H1 (cell line): ENCODE measurements around the gene ERGIC2. TPM values are rescaled to one million over a fixed set of nuclear protein-coding genes. Genes with fewer than 3 reads are reported as not detected.

ENCODE experiments used
- CTCF ChIA-PET: fragments of 300-600 bp; sonication (Branson Sonifier 250); formaldehyde crosslinking; loops from one replicate; lab custom pipeline; 2021; ENCODE audit not compliant: partially characterized antibody; lab: Charles Lee
- POLR2A ChIA-PET: fragments of 300-600 bp; sonication (Branson Sonifier 250); formaldehyde crosslinking; loops from one replicate; lab custom pipeline; 2021; ENCODE audit warnings: inconsistent platforms; ENCODE audit not compliant: partially characterized antibody; lab: Charles Lee
- DNase-seq, 2 experiments: peaks; one replicate each; pipeline versions ENCODE4 v3.0.0 to v3.0.0-alpha.2; 2010 to 2022; ENCODE audit warnings: low spot score in 2 of 2, low read depth in 1 of 2, mixed read lengths in 1 of 2
- FAIRE-seq: peaks from 2 replicates; lab custom pipeline; 2011; peaks lifted over from hg19 to GRCh38; lab: Jason Lieb, UNC
- H2AFZ ChIP-seq: 2 replicates; pipeline ENCODE4 v1.8.1; 2012; ENCODE audit warnings: low read length, inconsistent platforms
- H2AK5ac ChIP-seq: 2 replicates; pipeline ENCODE4 v1.6.1; 2013; ENCODE audit warnings: low read depth, low read length
- H2BK120ac ChIP-seq: replicated peaks from 2 replicates; pipeline ENCODE3; 2013; ENCODE audit warnings: low read depth, low read length, inconsistent platforms
- H2BK12ac ChIP-seq: 2 replicates; pipeline ENCODE4 v1.6.1; 2013; ENCODE audit warnings: low read depth, low read length
- H2BK15ac ChIP-seq: 2 replicates; pipeline ENCODE4 v1.6.1; 2013; ENCODE audit warnings: low read length
- H2BK20ac ChIP-seq: 2 replicates; pipeline ENCODE4 v1.6.1; 2013; ENCODE audit warnings: low read length
- H2BK5ac ChIP-seq: 2 replicates; pipeline ENCODE4 v1.6.1; 2013; ENCODE audit warnings: low read depth, low read length
- H3K14ac ChIP-seq: 2 replicates; pipeline ENCODE4 v1.6.1; 2013; ENCODE audit warnings: inconsistent platforms; ENCODE audit not compliant: insufficient read length
- H3K18ac ChIP-seq: 2 replicates; pipeline ENCODE4 v1.6.1; 2013; ENCODE audit warnings: low read length; ENCODE audit errors: extremely low read depth
- H3K23ac ChIP-seq: 2 replicates; pipeline ENCODE4 v1.6.1; 2013; ENCODE audit warnings: inconsistent platforms; ENCODE audit not compliant: insufficient read length
- H3K23me2 ChIP-seq: 2 replicates; pipeline ENCODE4 v1.6.1; 2013; ENCODE audit warnings: low read depth, low read length
- H3K27ac ChIP-seq: 2 replicates; pipeline ENCODE4 v1.6.1; 2011; ENCODE audit warnings: low read depth, low read length, inconsistent platforms
- H3K27me3 ChIP-seq, 4 experiments: replicated peaks in 1 of 4; 1 replicate in 1 of 4; 2 replicates in 3 of 4; pipeline versions ENCODE4 v1.6.1 to v1.8.1; 2011 to 2013; ENCODE audit warnings: low read length in 3 of 4, mild to moderate bottlenecking in 3 of 4, inconsistent platforms in 2 of 4, mixed read lengths in 2 of 4, moderate library complexity in 1 of 4; ENCODE audit not compliant: control insufficient read depth in 3 of 4, insufficient read depth in 3 of 4; ENCODE audit errors: extremely low read depth in 1 of 4
- H3K36me3 ChIP-seq, 4 experiments: 2 replicates each; pipeline versions ENCODE4 v1.6.1 to v1.8.1; 2011 to 2013; ENCODE audit warnings: mild to moderate bottlenecking in 4 of 4, low read length in 3 of 4, moderate library complexity in 2 of 4, control low read depth in 1 of 4, inconsistent platforms in 1 of 4; ENCODE audit not compliant: insufficient read depth in 4 of 4, control insufficient read depth in 2 of 4
- H3K4ac ChIP-seq: replicated peaks from 2 replicates; pipeline ENCODE3; 2013; ENCODE audit warnings: low read length, low read depth, mixed read lengths, inconsistent platforms; ENCODE audit not compliant: insufficient read length
- H3K4me1 ChIP-seq, 4 experiments: replicated peaks in 1 of 4; 1 replicate in 1 of 4; 2 replicates in 3 of 4; pipeline versions ENCODE4 v1.6.1 to v1.8.1; 2011 to 2013; ENCODE audit warnings: low read length in 3 of 4, inconsistent platforms in 2 of 4, mixed read lengths in 1 of 4; ENCODE audit not compliant: insufficient read depth in 4 of 4, control insufficient read depth in 3 of 4
- H3K4me2 ChIP-seq, 2 experiments: 2 replicates each; pipeline versions ENCODE4 v1.6.1 to v1.8.1; 2011 to 2013; ENCODE audit warnings: low read depth in 2 of 2, low read length in 2 of 2, control low read depth in 1 of 2, inconsistent platforms in 1 of 2, mild to moderate bottlenecking in 1 of 2; ENCODE audit not compliant: insufficient read depth in 1 of 2
- H3K4me3 ChIP-seq, 4 experiments: fragments of 200-600, 300-600 bp in 1 of 4; sonication (generic), shearing (Covaris generic), sonication (Bioruptor Twin) in 1 of 4; 2 replicates each; pipeline versions ENCODE4 v1.5.1 to v1.8.1; 2011 to 2016; ENCODE audit warnings: low read length in 4 of 4, low read depth in 3 of 4, control low read depth in 2 of 4, inconsistent platforms in 2 of 4, mild to moderate bottlenecking in 2 of 4, mixed read lengths in 1 of 4, moderate library complexity in 1 of 4; ENCODE audit not compliant: insufficient read depth in 2 of 4; ENCODE audit errors: extremely low read depth in 1 of 4
- H3K56ac ChIP-seq: replicated peaks from 2 replicates; pipeline ENCODE3; 2013; ENCODE audit warnings: low read depth, mild to moderate bottlenecking, mixed read lengths, low read length, inconsistent platforms; ENCODE audit not compliant: insufficient read length
- H3K79me1 ChIP-seq: 2 replicates; pipeline ENCODE4 v1.6.1; 2013; ENCODE audit warnings: low read depth, low read length, control low read depth
- H3K79me2 ChIP-seq, 2 experiments: 2 replicates each; pipeline versions ENCODE4 v1.6.1 to v1.8.1; 2012 to 2013; ENCODE audit warnings: low read length in 2 of 2, mild to moderate bottlenecking in 2 of 2, inconsistent platforms in 1 of 2; ENCODE audit not compliant: insufficient read depth in 2 of 2, control insufficient read depth in 1 of 2
- H3K9ac ChIP-seq, 4 experiments: replicated peaks in 1 of 4; 1 replicate in 1 of 4; 2 replicates in 3 of 4; pipeline versions ENCODE4 v1.6.1 to v1.8.1; 2011 to 2013; ENCODE audit warnings: low read depth in 3 of 4, low read length in 3 of 4, control low read depth in 2 of 4, mild to moderate bottlenecking in 2 of 4, moderate library complexity in 2 of 4, inconsistent platforms in 1 of 4; ENCODE audit errors: extremely low read depth in 1 of 4
- H3K9me3 ChIP-seq, 2 experiments: 2 replicates each; pipeline versions ENCODE4 v1.6.1 to v1.8.1; 2012 to 2013; ENCODE audit warnings: mild to moderate bottlenecking in 2 of 2, moderate library complexity in 2 of 2, control low read depth in 1 of 2, inconsistent platforms in 1 of 2, low read depth in 1 of 2, low read length in 1 of 2, mixed read lengths in 1 of 2; ENCODE audit not compliant: insufficient read depth in 2 of 2
- H4K20me1 ChIP-seq, 2 experiments: replicated peaks in 1 of 2; 2 replicates each; pipeline versions ENCODE3 to v1.8.1; 2011 to 2013; ENCODE audit warnings: inconsistent platforms in 2 of 2, low read length in 2 of 2, mild to moderate bottlenecking in 1 of 2; ENCODE audit not compliant: insufficient read depth in 2 of 2, control insufficient read depth in 1 of 2
- H4K5ac ChIP-seq: 2 replicates; pipeline ENCODE4 v1.6.1; 2013; ENCODE audit warnings: low read length, low read depth, mixed read lengths, inconsistent platforms; ENCODE audit not compliant: insufficient read length
- H4K8ac ChIP-seq: 2 replicates; pipeline ENCODE4 v1.8.0; 2013; ENCODE audit warnings: mild to moderate bottlenecking, moderate library complexity, low read length, inconsistent platforms; ENCODE audit not compliant: insufficient read depth; ENCODE audit errors: extremely low read depth
- H4K91ac ChIP-seq: replicated peaks from 2 replicates; pipeline ENCODE3; 2013; ENCODE audit warnings: low read length, mixed read lengths, inconsistent platforms; ENCODE audit not compliant: insufficient read length
- HDAC2 ChIP-seq, 2 experiments: fragments of 300-600 bp in 1 of 2; sonication (generic) in 1 of 2; IDR thresholded peaks; 2 replicates each; pipeline ENCODE4 v1.6.1; 2011 to 2012; ENCODE audit warnings: low read depth in 2 of 2, low read length in 2 of 2, mild to moderate bottlenecking in 2 of 2, moderate library complexity in 2 of 2, borderline replicate concordance in 1 of 2, inconsistent platforms in 1 of 2
- NRF1 ChIP-seq: IDR thresholded peaks from 2 replicates; pipeline ENCODE4 v1.6.1; 2011; ENCODE audit warnings: mild to moderate bottlenecking, low read depth, low read length, improper control_type of control experiment
- TAF1 ChIP-seq: IDR thresholded peaks from 2 replicates; pipeline ENCODE4 v1.6.1; 2011; ENCODE audit warnings: mild to moderate bottlenecking, low read depth, low read length
- YY1 ChIP-seq: IDR thresholded peaks from 2 replicates; pipeline ENCODE4 v1.6.1; 2011; ENCODE audit warnings: low read depth, mild to moderate bottlenecking, low read length
- WGBS, 2 experiments: shearing (Covaris generic) in 1 of 2; methylation state at CpG; one replicate each; pipeline versions ENCODE4 v1.1.6 to v1.1.7; 2013 to 2015; ENCODE audit warnings: low lambda C conversion rate in 2 of 2, mixed read lengths in 2 of 2, inconsistent platforms in 1 of 2, low coverage in 1 of 2, missing lambda C conversion rate in 1 of 2; ENCODE audit not compliant: insufficient replicate concordance in 2 of 2, insufficient coverage in 1 of 2, insufficient read length in 1 of 2; ENCODE audit errors: extremely low coverage in 1 of 2, missing lambda C conversion rate in 1 of 2; 5-methylcytosine and 5-hydroxymethylcytosine counted together
- polyA plus RNA-seq, 7 experiments: library from polyadenylated mRNA; depleted of rRNA in 3 of 7; stranded (reverse) in 5 of 7; unstranded in 2 of 7; fragments of >200 nt in 5 of 7; fragments of 200-250 nt in 2 of 7; gene quantifications; 1 replicate in 5 of 7; 2 replicates in 1 of 7; 4 replicates in 1 of 7; pipeline versions ENCODE4 v1.2.1 to v1.2.3, GENCODE V29; 2011 to 2013; ENCODE audit warnings: missing spikeins in 2 of 7, mixed read lengths in 2 of 7
- total RNA-seq: library from RNA; stranded (reverse); fragmentation: NEBNext Ultra II Directional; extraction: Animal tissue kit (Norgen Biotek cat#: 25700); gene quantifications from 2 replicates; pipeline ENCODE4 v1.2.1, GENCODE V29; 2021

The ERGIC2 gene
- total and polyA plus RNA-seq, 2 of the 8 experiments (the other 6 are each of a cell fraction or from before 2014, with no cell fraction given): 16.5 to 61.8 TPM

GRCh38 chr12:29334937-29335336, 46.0 kb downstream of the ERGIC2 start:
- no peak overlapping the region for H3K18ac ChIP-seq
- no peak overlapping the region for H2BK15ac ChIP-seq
- H4K20me1 ChIP-seq: no peaks in the 10 kb centered on the region
- CTCF ChIA-PET: interaction anchor here (1.2 kb wide), 1 partner anchor 17 kb away, joined by 4 read pairs; no protein-coding TSS in a partner anchor
- POLR2A ChIA-PET: interaction anchor here (1.8 kb wide), 1 partner anchor 45 kb away, joined by 4 read pairs; no protein-coding TSS in a partner anchor
- 95% methylated on average over 2 of the region's 2 CpGs; no CpG with 5 or more reads in 1 of the 2 experiments for whole genome bisulfite sequencing, 2 experiments
- TF ChIP-seq HDAC2 (IDR thresholded peaks at IDR 0.05; ENCODE audit: borderline replicate concordance in 1 of 2, low read depth in 2 of 2, low read length in 2 of 2): no peak
- no peak for TF ChIP-seq TAF1
- TF ChIP-seq YY1: no peak
- no peak for TF ChIP-seq NRF1
- H3K56ac ChIP-seq: no peak overlapping the region
- no peak overlapping the region for H2BK20ac ChIP-seq
- H3K23ac ChIP-seq: no peak overlapping the region
- no peaks in the 10 kb centered on the region for H3K79me1 ChIP-seq
- no peak overlapping the region for H4K91ac ChIP-seq
- H3K23me2 ChIP-seq: no peaks in the 10 kb centered on the region
- H3K27ac ChIP-seq: no peak overlapping the region
- H3K4ac ChIP-seq: no peak overlapping the region
- no peak overlapping the region for H2BK12ac ChIP-seq
- no peak overlapping the region for H4K5ac ChIP-seq
- no peak overlapping the region for H3K14ac ChIP-seq
- H2BK120ac ChIP-seq: no peak overlapping the region
- H3K9me3 ChIP-seq: no peaks in the 10 kb centered on the region
- no peaks in the 10 kb centered on the region for H3K79me2 ChIP-seq
- no peaks in the 10 kb centered on the region for H3K27me3 ChIP-seq
- DNase-seq (no peak), FAIRE-seq (no peak)
- peaks cover 0 to 3% (median under 1%) of the 10 kb centered on the region in 4 experiments; a peak in 2 of 8 replicates for H3K36me3 ChIP-seq
- no peak overlapping the region for H2BK5ac ChIP-seq
- H2AFZ ChIP-seq: no peak overlapping the region
- H3K9ac ChIP-seq: no peak overlapping the region
- H3K4me2 ChIP-seq: no peak overlapping the region
- H3K4me1 ChIP-seq: no peaks in the 10 kb centered on the region
- no peak overlapping the region for H2AK5ac ChIP-seq
- no peak overlapping the region for H3K4me3 ChIP-seq
- H4K8ac ChIP-seq: no peak overlapping the region
